IMR-90 (cell line): ENCODE data around the gene ARHGEF40.

ENCODE experiments used
- BHLHE40 ChIP-seq: fragments of 150-350 bp; IDR thresholded peaks from 2 replicates; pipeline ENCODE4 v1.6.1; 2016; ENCODE audit warnings: mild to moderate bottlenecking, low read depth, low read length
- CEBPB ChIP-seq: IDR thresholded peaks from 2 replicates; pipeline ENCODE4 v1.6.1; 2012; ENCODE audit warnings: low read depth, low read length, improper control_type of control experiment
- CHD1 ChIP-seq: IDR thresholded peaks from 2 replicates; pipeline ENCODE4 v1.6.1; 2012; ENCODE audit warnings: low read depth, low read length, improper control_type of control experiment
- CTCF ChIP-seq: conservative IDR thresholded peaks from 2 replicates; pipeline ENCODE4 v1.5.1; 2012; ENCODE audit warnings: mild to moderate bottlenecking, low read depth, low read length, improper control_type of control experiment
- ELK1 ChIP-seq: fragments of 150-350 bp; IDR thresholded peaks from 2 replicates; pipeline ENCODE4 v1.6.1; 2016; ENCODE audit warnings: low read depth, mild to moderate bottlenecking, low read length, moderate library complexity, borderline replicate concordance
- MAFK ChIP-seq: IDR thresholded peaks from 2 replicates; pipeline ENCODE4 v1.6.1; 2012; ENCODE audit warnings: low read depth, low read length, improper control_type of control experiment
- MAZ ChIP-seq: IDR thresholded peaks from 2 replicates; pipeline ENCODE4 v1.6.1; 2012; ENCODE audit warnings: low read depth, mild to moderate bottlenecking, low read length, improper control_type of control experiment, moderate library complexity, borderline replicate concordance
- MXI1 ChIP-seq: IDR thresholded peaks from 2 replicates; pipeline ENCODE4 v1.6.1; 2012; ENCODE audit warnings: low read depth, mild to moderate bottlenecking, low read length, moderate library complexity, borderline replicate concordance
- POLR2A ChIP-seq: IDR thresholded peaks from 2 replicates; pipeline ENCODE4 v1.6.1; 2012; ENCODE audit warnings: mild to moderate bottlenecking, low read depth, low read length
- RAD21 ChIP-seq: IDR thresholded peaks from 2 replicates; pipeline ENCODE4 v1.6.1; 2012; ENCODE audit warnings: low read length, improper control_type of control experiment
- RFX5 ChIP-seq: IDR thresholded peaks from 2 replicates; pipeline ENCODE4 v1.8.0; 2012; ENCODE audit warnings: low read depth, mild to moderate bottlenecking, low read length, moderate library complexity
- SMC3 ChIP-seq: fragments of 150-350 bp; IDR thresholded peaks from 2 replicates; pipeline ENCODE4 v1.6.1; 2016; ENCODE audit warnings: low read depth, mild to moderate bottlenecking, antibody characterized with exemption, low read length, moderate library complexity

- TF ChIP-seq BHLHE40 (no peak), CTCF (no peak), RFX5 (no peak), POLR2A (no peak), CHD1 (no peak), MAFK (no peak), MAZ (no peak), RAD21 (no peak), CEBPB (no peak), ELK1 (no peak), SMC3 (no peak), MXI1 (no peak)
Observed at GRCh38 chr14:21032326-21033132, 37.6 kb upstream of the ARHGEF40 start.
